Left kidney (tissue), 8 donors: Measurements from ENCODE around the gene TSPAN10. TPM values are rescaled to one million over a fixed set of nuclear protein-coding genes. Genes with fewer than 3 reads are reported as not detected.
"Not testable (repeated sequence)": the region's sequence is repeated elsewhere in the genome, so short reads cannot be mapped to it uniquely, and the experiment has no call there.

Source experiments
- DNase-seq: peaks from one replicate; pipeline ENCODE4 v3.0.0-alpha.2; 2013
- long read RNA-seq, 8 donors: transcript quantifications; one replicate each; lab custom pipeline, GENCODE V29; 2026
- polyA plus RNA-seq: library from polyadenylated mRNA; unstranded; fragments of 120-200 nt; gene quantifications from one replicate; pipeline ENCODE4 v1.2.1, GENCODE V29; 2013; ENCODE audit not compliant: insufficient read length

The TSPAN10 gene
- 4.0 TPM for polyA plus RNA-seq
- long read RNA-seq, donor 1, partial matches to known transcripts = 0 of 4 reads
- long read RNA-seq, donor 1, other reads (novel, unspliced or antisense) = 0 of 4 reads
- long read RNA-seq, donor 2, partial matches to known transcripts = 0 of 2 reads
- long read RNA-seq, donor 2, other reads (novel, unspliced or antisense) = 0 of 2 reads
- long read RNA-seq, donor 3, partial matches to known transcripts = 0 of 2 reads
- long read RNA-seq, donor 3, other reads (novel, unspliced or antisense) = 0 of 2 reads
- long read RNA-seq, donor 4 = 0 reads
- long read RNA-seq, donor 5, transcript TSPAN10-203 (4 exons, 1,837 nt) = major isoform, 5 of 6 reads
- long read RNA-seq, donor 5, partial matches to known transcripts = 0 of 6 reads
- long read RNA-seq, donor 5, other reads (novel, unspliced or antisense) = 0 of 6 reads
- long read RNA-seq, donor 6, transcript TSPAN10-203 (4 exons, 1,837 nt) = major isoform, 6 of 8 reads
- long read RNA-seq, donor 6, partial matches to known transcripts = 0 of 8 reads
- long read RNA-seq, donor 6, other reads (novel, unspliced or antisense) = 0 of 8 reads
- long read RNA-seq, donor 7, partial matches to known transcripts = 0 of 7 reads
- long read RNA-seq, donor 7, other reads (novel, unspliced or antisense) = 0 of 7 reads
- long read RNA-seq, donor 8, partial matches to known transcripts = 0 of 2 reads
- long read RNA-seq, donor 8, other reads (novel, unspliced or antisense) = 0 of 2 reads

DNA sequence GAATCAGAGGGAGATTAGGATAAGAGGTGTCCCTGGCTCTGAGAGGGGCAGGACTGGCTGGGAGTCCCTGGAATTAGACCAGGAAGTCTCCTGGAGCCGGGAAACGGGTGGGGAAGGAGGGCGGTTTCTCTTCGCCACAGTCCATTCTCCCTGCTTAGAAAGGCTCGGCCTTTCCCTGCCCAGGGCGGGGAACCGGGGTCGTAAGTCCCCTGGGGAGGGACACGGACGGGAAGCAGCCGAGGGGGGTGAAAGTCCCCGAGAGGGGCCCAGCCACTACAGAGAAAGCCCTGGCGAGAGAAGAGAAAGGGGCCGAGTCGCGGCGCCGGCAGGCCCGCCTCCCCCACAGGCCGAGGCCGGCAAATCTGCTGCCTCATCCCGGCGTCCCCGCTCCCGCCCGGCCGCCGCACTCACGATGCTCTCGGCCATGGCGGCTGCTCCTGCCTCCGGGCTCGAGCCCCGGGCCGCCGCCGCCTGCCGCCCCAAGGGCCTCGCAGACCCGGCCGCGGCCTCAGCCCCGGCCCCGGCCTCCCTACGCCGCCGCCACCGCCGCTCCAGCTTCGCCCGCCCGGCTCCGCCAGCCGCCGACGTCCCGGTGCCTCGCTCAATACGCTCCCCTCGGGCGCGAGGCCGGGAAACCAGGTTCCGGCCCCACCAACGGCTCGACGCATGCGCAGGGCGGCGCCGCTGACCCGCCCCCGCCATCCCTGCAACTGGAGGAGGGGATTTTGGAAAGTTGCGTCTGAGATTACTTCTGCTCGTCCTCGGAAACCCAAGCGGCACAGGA, at the start of gene TSPAN10, which contains the start of gene NPLOC4:
TSS of gene TSPAN10 (plus strand) at position 692 of the 784 bp plus-strand sequence. CDS start 5,217 bp downstream, outside the sequence.
TSS of gene NPLOC4 (minus strand) at position 608 of the 784 bp plus-strand sequence. CDS start at position 426, 182 bp downstream.
- DNase-seq = peak; percentile 86

DNA sequence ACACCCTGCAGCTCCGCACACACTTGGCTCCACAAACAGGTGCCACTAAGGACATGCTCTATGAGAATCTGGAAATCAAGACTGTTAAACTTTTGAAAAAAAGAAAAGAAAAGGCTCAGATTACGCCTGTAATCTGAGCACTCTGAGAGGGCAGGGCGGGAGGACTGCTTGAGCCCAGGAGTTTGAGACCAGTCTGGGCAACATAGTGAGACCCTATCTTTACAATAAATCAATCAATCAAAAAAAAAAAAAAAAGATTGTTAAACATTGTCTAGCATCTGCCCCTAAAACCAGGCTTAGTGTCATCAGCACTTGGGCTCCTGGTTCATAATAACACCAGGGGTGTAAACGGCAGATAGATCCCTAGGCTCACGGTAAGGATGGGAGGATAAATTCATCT, 47.4 kb upstream of the TSPAN10 start:
- no peak for DNase-seq

DNA sequence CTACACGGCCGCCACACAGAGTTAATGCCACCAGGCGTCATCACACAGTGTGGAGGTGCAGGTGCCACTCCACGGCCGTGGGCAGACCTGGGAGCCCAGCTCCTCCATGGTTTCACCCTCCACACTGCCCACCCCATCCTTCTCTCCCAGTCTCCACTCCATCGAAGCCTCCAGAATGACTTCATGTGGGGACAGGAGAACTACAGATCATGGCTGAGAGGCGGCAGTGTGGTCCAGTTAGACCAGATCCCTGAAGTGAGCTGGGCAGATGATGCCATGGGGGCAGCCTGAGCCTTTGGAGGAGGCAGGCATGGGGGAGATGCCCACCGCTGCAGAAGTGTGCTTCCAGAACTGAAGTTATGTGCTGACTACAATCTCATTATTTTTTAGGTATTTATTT, 46.9 kb upstream of the TSPAN10 start:
- DNase-seq = no peak

DNA sequence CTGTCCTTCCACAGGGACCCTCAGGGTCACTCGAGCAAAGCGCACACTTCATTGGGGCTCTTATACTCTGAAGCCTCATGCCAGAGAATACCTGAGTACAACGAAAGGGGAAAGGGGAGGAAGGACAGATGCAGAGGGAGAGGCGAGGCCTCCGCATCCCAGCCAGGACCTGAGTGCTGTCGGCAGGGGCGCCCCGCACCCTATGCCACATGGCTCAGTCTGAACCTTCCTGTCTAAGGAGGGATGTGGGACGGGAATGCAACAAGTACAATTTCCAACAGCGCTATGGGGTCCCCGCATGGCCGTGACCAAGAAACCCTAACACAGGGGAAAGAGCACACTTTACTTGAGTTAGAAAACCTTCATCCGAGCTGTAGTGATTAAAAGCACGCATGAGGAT, 45.0 kb upstream of the TSPAN10 start:
- DNase-seq = no peak

DNA sequence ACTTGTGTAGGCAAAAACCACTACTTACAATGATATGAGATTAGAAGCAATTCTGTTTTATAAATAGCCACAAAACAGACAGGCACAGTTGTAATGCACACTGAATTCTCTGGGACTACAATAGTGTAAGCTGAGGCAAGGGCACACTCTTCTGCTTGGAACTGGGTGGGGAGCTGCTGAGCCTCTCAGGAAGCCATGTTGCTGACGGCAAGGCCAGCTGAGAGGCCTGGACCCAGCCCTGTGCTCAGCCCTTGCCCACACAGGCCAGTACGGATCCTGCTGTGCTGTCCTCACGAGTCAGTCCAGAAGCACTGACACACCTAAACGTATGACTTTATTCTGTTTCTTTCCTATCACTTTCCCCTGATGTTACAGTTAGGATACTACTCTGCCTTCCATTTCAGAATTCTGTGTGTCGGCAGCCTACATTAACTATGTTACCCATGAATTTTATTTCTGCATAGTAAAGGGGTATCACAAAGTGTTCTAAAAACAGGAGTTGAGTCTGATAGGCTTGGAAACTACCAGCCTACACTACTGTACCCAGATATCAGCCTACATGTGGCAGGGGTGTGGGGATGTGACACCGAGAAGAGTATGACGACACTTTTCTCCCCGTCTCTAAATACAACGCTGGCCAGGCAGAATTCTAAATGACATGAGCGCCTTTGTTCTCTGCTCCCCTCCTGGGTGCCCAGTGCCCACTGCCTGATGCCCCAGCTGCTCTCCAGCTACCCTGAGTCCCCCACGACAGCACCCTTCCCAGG, 43.7 kb upstream of the TSPAN10 start:
- no peak for DNase-seq

DNA sequence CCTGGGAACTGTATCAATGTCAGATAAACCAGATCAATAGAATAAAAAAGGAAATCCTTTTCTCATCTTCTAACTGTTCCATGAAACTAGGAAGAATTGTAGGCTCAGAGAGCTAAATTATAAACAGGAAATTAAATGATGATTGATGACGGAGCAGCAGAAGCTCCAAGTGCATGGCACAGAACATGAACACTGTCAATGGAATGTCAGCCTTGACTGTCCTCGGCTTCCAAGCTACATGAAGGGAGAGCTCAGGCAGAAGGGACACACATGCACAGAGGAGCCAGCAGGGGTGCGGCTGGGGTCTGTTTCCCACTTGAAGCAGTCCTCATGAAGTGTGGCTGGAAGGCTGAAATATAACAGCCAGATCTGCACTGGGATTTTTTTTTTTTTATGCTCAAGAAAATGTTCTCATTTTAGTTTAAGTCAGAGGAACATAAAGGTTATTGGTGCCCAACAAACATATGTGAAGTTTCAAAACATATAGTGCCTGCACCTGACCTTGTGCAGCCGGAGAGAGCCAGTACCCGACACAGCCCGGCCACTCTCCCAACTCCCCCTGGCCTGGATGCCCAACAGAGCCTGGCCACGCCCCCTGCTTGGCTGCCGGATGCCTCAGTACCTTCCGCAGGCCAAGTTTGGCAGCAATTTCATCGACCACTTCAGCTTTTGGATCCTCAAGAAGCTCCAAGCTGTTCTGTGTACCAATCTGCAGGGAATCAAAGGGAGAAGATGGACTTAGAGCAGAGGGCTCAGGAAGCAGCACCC, 37.1 kb upstream of the TSPAN10 start:
- no peak for DNase-seq

DNA sequence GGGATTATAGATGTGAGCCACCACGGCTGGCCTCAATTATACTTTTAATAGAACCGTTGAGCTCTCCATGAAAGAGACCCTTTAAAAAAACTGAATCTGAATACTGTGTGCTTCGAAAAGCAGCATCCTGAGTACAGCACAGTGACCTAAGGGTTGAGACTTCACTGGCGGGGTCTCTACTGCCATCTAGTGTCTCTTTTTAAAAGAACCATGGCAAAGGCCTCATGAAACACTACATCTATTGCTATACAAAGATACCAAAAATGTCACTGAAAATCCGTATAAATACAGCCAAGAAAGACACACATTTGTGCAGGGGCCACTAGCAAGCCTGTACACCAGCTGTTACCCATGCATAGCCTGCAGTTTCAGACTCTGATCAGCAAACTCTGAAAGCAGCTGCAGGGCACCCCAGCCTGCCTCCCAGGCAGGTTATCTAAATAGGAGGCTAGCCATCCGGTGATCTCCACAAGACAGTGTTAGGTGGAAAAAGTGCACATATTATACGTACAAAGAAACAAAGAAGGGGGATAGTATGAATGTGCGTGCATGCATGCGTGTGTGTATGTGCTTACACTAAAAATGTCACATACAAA, 35.4 kb upstream of the TSPAN10 start:
- peak; percentile 69 for DNase-seq

DNA sequence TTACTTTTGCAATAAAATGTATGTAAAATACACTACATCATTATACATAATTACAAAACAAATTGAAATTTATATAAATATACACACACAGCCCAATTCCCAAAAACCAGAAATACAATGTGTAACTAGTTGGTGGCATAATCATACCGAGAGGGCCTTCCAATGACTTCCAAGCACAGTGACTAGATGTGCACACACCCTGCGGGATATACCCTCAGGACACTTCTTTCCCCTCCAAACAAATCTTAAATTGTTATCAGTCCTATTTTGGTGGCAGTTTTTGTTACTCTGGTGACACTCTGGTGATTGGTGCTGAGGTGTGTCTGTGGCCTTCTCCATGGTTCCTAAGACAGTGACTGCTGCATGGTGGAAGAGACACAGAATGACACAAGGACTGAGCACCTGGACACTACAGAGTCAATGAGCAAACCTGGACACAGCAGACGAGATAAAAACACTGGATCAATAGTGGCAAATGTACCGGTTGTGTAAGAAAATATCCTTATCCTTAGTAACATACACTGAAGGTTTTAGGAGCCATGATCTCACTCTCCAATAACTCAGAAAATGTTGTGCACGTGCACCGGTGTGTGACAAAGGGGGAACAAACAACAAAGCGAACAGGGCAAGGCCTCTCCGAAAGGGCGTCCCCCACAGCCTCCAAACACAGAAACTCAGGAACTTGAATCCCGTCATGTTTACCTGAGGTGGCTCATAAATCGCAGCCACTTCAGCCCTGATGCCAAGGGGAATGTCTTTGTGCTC, 33.0 kb upstream of the TSPAN10 start:
- DNase-seq = no peak

DNA sequence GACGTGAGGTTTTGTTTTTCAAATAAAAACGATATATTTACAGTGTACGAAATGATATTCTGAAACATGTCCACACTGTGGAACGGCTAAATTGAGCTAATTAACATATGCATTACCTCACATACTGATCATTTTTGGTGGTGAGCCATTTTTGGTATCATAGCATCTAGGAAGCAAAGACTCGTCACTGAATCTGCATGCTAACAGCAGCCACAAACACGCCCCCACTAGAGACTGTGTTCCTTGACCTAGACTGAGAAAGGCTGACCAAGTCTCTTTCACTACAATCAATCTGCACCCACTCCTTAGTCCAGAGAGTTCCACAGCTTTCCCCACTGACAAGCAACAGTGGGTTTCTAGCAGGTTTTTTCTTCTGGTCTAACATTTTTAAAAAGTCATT, 29.6 kb upstream of the TSPAN10 start:
- no peak for DNase-seq

DNA sequence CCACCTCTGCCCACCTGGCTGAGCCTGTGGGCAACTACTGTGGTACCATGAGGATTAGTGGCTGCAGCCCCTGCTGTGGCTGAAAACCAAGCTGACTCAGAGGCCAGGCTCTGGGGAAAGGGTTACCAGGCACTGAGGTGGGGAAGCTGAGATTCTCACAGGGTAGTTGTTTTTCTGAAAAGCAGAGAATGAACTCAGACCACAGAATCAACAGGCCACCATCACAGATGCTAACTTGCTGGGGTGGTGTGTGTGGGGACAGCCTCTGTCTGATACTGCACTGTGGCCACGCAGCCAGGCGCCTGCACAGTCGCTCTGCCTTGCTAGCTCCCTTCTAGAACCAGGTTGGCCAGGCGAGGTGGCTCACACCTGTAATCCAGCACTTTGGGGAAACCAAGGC, 28.9 kb upstream of the TSPAN10 start:
- DNase-seq = no peak

DNA sequence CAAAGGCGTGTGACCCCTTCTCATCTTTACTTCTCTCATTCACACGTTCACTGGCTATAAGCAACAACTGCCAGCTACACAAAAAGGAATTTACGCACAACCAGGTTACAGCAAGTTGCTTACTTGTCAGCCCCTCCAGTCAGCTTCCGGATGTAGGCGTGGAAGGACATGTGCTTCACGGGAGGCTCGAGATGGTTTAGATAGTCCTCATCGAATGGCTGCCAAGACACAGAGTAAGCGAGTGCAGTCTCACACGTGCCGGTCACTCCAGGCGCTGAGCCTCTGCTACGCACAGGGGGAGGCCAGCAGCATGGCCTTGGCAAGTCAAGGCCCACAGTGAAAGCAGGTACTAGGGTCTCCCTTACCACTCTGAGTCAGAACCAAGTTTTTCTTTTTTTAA, 28.4 kb upstream of the TSPAN10 start:
- DNase-seq = no peak

DNA sequence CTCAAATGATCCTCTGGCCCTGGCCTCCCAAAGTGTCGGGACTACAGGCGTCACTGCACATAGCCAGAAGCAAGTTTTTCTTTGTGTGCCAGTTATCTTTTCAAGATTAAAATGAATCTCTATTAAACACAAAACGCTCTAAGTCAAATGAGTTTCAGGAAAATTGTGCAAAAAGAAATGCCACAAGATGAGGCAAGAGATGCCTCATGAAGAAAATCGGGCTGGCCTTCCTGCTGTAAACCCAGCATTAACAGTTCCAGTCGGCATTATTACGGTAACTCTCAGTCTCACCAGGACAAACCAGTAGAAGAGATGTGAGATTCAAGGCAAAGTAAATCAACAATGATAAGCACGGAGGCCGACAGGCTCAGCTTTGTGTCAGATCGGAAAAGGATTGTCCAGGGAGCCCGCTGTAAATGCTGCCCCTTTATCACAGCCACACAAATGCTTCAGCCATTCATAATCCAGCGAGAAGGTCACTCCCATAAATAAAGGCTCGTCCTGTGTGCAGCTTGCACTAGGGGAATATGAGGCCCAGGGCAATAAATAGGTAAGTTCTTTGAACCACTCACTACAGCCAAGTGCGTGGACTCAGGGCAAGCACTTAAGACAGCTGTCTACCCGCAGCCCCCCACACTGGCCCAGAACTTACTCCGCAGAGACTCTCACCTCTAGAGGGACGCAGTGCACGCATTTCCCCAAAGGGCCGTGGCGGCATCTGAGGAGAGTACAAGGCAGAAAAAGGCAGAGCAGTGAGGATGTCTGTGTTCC, 27.3 kb upstream of the TSPAN10 start:
- no peak for DNase-seq

DNA sequence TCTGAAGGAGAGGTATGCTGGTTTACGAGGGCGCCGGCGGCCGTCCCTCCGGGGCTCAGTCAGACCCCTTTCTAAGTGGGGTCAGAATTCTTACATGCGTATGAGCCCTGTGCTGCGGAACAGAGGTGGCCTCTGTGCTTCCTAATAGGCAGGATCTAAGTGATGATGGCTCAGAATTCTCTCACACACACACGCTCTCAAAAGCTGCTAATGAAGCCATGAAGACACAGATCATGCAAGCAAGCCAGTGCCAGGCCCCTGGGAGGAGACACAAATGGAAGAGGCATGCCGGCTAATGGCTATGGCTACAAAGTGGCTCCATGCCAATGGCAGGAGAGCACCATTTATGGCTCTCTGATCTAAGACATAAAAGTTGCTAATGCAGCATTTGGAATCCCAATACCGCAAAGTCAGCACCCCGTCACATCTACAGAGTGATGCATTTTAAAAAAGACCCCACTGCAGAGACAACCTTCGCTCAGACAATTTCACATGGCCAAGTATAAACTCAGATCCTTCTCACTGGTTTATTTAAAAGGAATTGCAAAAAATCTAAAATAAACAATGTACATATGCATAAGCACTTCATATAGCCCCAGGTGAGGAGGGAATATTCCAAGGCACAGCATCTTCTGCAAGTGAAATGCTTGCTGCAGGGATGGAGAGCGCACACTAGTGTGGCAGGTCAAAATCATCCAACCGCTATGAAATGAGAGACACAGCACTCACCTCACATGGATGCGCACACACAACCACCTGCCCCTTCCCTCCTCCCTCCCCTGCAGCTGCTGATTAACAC, 24.6 kb upstream of the TSPAN10 start:
- no peak for DNase-seq

DNA sequence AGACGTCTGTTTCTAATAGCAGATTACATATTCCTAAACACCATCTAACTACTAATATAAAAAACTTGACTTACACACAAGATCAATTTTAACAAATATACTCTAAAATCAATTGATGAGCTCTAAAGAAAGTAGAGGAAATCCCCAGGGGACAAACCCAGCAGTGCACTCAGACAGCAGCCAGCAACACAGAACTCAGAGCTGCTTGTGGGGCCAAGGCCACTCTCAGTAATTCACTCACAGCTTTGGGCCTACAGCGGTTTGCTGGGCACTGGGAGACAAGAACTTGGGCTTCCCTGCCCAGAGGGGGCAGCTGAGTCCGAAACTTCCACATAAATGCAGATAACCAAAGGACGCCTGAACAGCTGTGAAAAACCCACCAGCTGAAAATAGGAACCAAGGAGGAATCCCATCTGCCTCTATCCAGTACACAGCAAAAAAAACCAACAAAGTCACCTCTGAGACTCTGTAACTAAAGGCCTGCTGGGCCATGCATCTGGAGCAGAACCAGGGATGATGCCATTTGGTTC, 21.5 kb upstream of the TSPAN10 start:
- DNase-seq = no peak

DNA sequence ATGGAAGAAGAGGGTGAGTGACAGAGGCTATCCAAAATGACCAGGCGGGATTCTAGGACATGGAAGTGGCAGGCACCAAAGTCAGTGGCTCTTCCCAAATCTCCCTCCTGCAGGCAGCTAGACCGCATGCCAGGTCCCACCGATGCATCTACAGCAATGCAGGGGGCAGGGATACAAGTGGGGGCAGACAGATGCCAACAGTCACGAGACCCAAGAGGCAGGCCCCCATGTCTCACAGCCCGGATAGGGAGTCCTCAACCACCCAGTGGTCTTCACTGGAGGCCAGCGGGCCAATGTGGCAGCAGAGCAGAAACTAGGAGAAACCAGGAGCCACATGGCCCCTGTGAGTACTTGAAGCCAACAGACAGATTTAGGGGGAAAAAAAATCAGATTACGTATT, 20.1 kb upstream of the TSPAN10 start:
- DNase-seq = no peak

DNA sequence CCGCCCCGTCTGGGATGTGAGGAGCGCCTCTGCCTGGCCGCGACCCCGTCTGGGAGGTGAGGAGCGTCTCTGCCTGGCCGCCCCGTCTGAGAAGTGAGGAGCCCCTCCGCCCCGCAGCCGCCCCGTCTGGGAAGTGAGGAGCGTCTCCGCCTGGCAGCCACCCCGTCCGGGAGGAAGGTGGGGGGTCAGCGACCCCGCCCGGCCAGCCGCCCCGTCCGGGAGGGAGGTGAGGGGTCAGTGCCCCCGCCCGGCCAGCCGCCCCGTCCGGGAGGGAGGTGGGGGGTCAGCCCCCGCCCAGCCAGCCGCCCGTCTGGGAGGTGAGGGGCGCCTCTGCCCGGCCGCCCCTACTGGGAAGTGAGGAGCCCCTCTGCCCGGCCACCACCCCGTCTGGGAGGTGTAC, 18.7 kb upstream of the TSPAN10 start:
- DNase-seq = not testable (repeated sequence)

DNA sequence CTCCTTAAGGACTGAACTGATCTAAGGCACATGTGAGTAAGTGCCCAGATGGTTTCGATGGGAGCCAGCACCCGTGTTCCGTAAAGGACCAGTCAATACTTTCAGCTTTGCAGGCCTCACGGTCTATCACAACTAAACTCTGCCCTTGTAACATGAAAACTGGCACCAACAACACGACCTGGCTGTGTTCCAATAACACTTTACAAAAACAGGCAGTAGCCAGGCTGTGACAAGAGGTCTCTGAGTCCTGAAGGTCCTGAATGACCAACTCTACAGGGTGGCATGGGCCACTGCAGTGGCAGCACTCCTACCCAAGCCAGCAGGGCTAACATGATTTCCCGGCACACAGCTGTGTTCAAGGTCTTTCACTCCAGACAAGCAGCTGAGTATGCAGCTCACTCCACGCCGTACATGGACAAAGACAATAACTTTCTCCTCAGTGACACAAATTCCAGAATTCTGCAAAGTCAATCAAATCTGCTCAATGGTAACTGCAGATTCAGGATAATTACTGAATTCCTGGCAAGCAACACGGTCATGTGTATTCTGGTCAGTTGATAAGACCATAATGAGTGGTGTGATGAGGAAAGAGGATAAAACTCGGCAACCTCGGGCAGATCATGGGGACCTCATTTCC, 15.4 kb upstream of the TSPAN10 start:
- no peak for DNase-seq
